ENCODE results near the gene PSMA1.

PSMA1 gene

DNA sequence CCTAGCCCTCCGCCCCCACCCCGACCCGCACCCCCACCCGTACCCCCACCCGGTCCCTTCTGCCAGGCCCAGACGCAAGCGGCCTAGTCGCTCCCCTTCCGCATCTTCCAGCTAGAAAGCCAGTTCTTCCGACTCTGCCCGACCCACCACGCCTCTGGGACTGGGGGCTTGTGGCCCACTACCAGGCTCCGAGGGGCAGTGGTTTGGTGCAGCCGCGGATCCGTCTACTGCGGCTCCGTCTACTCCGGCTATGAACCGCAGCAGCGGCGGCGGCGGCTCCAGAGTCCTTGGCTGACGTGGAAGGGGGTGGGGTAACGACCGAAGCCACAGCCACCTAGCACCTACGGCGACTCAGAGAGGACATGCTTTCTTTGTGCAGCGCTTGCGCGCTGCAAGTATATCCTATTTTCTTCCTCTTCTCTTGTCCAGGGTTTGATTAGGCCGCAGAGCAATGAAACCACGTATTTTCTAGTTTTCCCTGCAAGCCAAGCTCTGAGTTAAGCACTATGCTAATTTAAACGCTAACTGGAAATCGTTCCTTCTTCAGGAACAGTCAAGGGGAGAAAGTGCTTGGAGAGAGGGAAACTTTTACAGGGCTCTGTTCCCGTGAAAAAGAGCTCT, 20.5 kb downstream of the PSMA1 start, which contains the start of gene COPB1:
COPB1 (minus strand) TSS at position 252 of the 621 bp plus-strand sequence. CDS start 883 bp downstream, outside the sequence.
- POLR2A ChIA-PET = interaction anchor here (0.6 to 2.8 kb wide), 6 partner anchors 18 to 188 kb away, joined by 3 to 12 read pairs (median 4); partner anchors contain the start of gene PSMA1
- CTCF ChIA-PET = interaction anchor here (1.8 kb wide), 1 partner anchor 20 kb away, joined by 9 read pairs; the partner anchor contains the start of gene PSMA1
- H3K36me3 ChIP-seq (ENCODE audit: control insufficient read depth in 4 of 4, insufficient read depth in 4 of 4, low read length in 3 of 4) = peaks cover 7 to 35% (median 19%) of the 10 kb centered on the region in 4 experiments
- no peaks in the 10 kb centered on the region for H3K9me3 ChIP-seq (ENCODE audit: control extremely low read depth in 1 of 5, control insufficient read depth in 4 of 5, insufficient read depth in 2 of 5, low read depth in 1 of 5, low read length in 4 of 5)
- peak within 1 kb of the TSS; percentile 63 to 96 (median 92) for H3K4me3 ChIP-seq (ENCODE audit: control insufficient read depth in 1 of 7, extremely low read depth in 1 of 7, insufficient read depth in 4 of 7, low read depth in 2 of 7, low read length in 6 of 7)
- H3K27me3 ChIP-seq (replicated peaks in 2 of 5; ENCODE audit: control insufficient read depth in 4 of 5, insufficient read depth in 5 of 5, low read length in 4 of 5) = no peaks in the 10 kb centered on the region
- peak; percentile 95 to 98 (median 98) for DNase-seq
- WGBS (ENCODE audit: insufficient coverage) = 0% methylated on average over 25 of the region's 37 CpGs
- peaks cover 9 to 21% (median 13%) of the 10 kb centered on the region in 4 experiments for H3K4me1 ChIP-seq (ENCODE audit: control extremely low read depth in 1 of 4, control insufficient read depth in 4 of 4, insufficient read depth in 4 of 4, low read length in 3 of 4)
- peak within 1 kb of the TSS; percentile 71 to 89 for H3K27ac ChIP-seq (ENCODE audit: insufficient read depth in 1 of 2, low read depth in 1 of 2, low read length in 2 of 2, poor library complexity in 1 of 2, severe bottlenecking in 2 of 2)

DNA sequence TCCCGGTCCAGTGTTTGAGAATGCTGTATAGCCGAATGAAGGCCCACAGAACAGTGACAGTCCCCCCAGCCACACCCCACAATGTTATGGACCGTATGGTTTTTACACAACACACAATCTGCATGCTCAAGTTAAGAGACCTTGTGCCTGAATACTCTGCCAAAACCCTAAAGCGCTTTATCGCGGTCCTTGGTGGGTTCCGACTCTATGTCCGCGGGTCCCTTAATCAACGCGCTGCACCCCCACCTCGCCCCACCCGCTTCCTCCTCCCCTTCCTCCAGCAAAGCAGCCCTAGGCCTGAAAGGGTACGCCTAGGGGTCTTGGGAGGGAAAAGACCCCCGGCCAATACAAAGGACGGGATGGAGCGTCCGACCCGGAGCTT, 21.0 kb downstream of the PSMA1 start:
- H3K4me3 ChIP-seq (ENCODE audit: control insufficient read depth in 1 of 7, extremely low read depth in 1 of 7, insufficient read depth in 4 of 7, low read depth in 2 of 7, low read length in 6 of 7) = peak overlapping the region; percentile 63 to 96 (median 92)
- CTCF ChIA-PET = interaction anchor here (1.8 kb wide), 1 partner anchor 21 kb away, joined by 9 read pairs; the partner anchor contains the start of gene PSMA1
- H3K27me3 ChIP-seq (replicated peaks in 2 of 5; ENCODE audit: control insufficient read depth in 4 of 5, insufficient read depth in 5 of 5, low read length in 4 of 5) = no peaks in the 10 kb centered on the region
- peaks cover 7 to 33% (median 18%) of the 10 kb centered on the region in 4 experiments for H3K36me3 ChIP-seq (ENCODE audit: control insufficient read depth in 4 of 4, insufficient read depth in 4 of 4, low read length in 3 of 4)
- 0% methylated on average over 11 of the region's 19 CpGs for WGBS (ENCODE audit: insufficient coverage)
- peak; percentile 50 to 81 (median 68) for DNase-seq
- POLR2A ChIA-PET = interaction anchor here (0.6 to 2.8 kb wide), 4 partner anchors 20 to 583 kb away, joined by 3 to 12 read pairs (median 4); partner anchors contain the start of gene PSMA1
- H3K9me3 ChIP-seq (ENCODE audit: control extremely low read depth in 1 of 5, control insufficient read depth in 4 of 5, insufficient read depth in 2 of 5, low read depth in 1 of 5, low read length in 4 of 5) = no peaks in the 10 kb centered on the region
- peaks cover 9 to 21% (median 13%) of the 10 kb centered on the region in 4 experiments for H3K4me1 ChIP-seq (ENCODE audit: control extremely low read depth in 1 of 4, control insufficient read depth in 4 of 4, insufficient read depth in 4 of 4, low read length in 3 of 4)
- peak overlapping the region; percentile 71 to 89 for H3K27ac ChIP-seq (ENCODE audit: insufficient read depth in 1 of 2, low read depth in 1 of 2, low read length in 2 of 2, poor library complexity in 1 of 2, severe bottlenecking in 2 of 2)

DNA sequence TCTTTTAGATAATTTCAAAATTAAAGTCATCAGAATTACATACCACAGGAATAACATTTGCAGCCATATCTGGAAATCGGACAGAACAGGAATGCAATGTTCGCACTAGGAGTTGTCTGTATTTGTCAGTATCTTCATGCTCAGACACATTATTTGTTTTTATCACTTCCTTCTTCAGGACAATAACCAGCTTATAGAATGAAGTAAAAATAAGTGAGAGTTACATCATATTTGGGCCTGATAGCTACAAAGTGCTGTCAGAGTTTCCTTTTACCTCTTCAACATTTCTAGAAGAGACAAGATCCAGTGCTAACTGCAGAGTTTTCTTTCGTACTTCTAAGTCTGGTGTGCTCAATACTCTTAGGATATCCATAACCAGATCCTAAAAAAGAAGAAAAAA, 39.5 kb downstream of the PSMA1 start:
- no peaks in the 10 kb centered on the region for H3K27me3 ChIP-seq (replicated peaks in 2 of 5; ENCODE audit: control insufficient read depth in 4 of 5, insufficient read depth in 5 of 5, low read length in 4 of 5)
- no peaks in the 10 kb centered on the region for H3K4me1 ChIP-seq (ENCODE audit: control extremely low read depth in 1 of 4, control insufficient read depth in 4 of 4, insufficient read depth in 4 of 4, low read length in 3 of 4)
- H3K9me3 ChIP-seq (ENCODE audit: control extremely low read depth in 1 of 5, control insufficient read depth in 4 of 5, insufficient read depth in 2 of 5, low read depth in 1 of 5, low read length in 4 of 5) = no peaks in the 10 kb centered on the region
- ChIA-PET CTCF (interaction anchor here (0.9 to 2.0 kb wide), 4 partner anchors 15 to 708 kb away, joined by 3 to 8 read pairs (median 4); no protein-coding TSS in a partner anchor), POLR2A (no interaction called here)
- DNase-seq = no peak
- H3K4me3 ChIP-seq (ENCODE audit: control insufficient read depth in 1 of 7, extremely low read depth in 1 of 7, insufficient read depth in 4 of 7, low read depth in 2 of 7, low read length in 6 of 7) = no peak overlapping the region
- WGBS (ENCODE audit: insufficient coverage) = no CpG with 5 or more reads among the region's 3 CpGs
- H3K27ac ChIP-seq (ENCODE audit: insufficient read depth in 1 of 2, low read depth in 1 of 2, low read length in 2 of 2, poor library complexity in 1 of 2, severe bottlenecking in 2 of 2) = no peak overlapping the region
- peaks cover 25 to 95% (median 54%) of the 10 kb centered on the region in 4 experiments for H3K36me3 ChIP-seq (ENCODE audit: control insufficient read depth in 4 of 4, insufficient read depth in 4 of 4, low read length in 3 of 4)

DNA sequence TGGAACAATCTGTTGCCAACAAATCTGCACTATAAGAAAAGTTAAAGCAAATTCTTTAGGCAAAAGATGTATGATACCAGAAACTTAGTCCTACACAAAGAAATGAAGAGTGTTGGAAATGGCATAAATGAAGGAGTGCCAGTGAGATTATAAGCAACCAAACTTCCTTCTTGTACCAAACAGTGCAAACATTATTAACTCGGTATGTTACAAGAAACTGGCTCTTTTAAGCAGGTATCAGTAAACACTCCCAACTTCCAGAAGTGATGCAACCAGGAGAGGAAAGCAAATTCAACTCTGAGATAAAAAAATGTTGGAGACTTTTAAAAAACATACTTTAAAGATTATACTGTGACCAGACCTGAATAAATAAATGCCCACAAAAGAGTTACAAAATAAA, 49.1 kb downstream of the PSMA1 start:
- no peak overlapping the region for H3K4me3 ChIP-seq (ENCODE audit: control insufficient read depth in 1 of 7, extremely low read depth in 1 of 7, insufficient read depth in 4 of 7, low read depth in 2 of 7, low read length in 6 of 7)
- ChIA-PET POLR2A (no interaction called here), CTCF (interaction anchor here (0.6 to 1.5 kb wide), 2 partner anchors 15 to 45 kb away, joined by 3 read pairs; no protein-coding TSS in a partner anchor)
- H3K9me3 ChIP-seq (ENCODE audit: control extremely low read depth in 1 of 5, control insufficient read depth in 4 of 5, insufficient read depth in 2 of 5, low read depth in 1 of 5, low read length in 4 of 5) = no peaks in the 10 kb centered on the region
- H3K4me1 ChIP-seq (ENCODE audit: control extremely low read depth in 1 of 4, control insufficient read depth in 4 of 4, insufficient read depth in 4 of 4, low read length in 3 of 4) = no peaks in the 10 kb centered on the region
- H3K27me3 ChIP-seq (replicated peaks in 2 of 5; ENCODE audit: control insufficient read depth in 4 of 5, insufficient read depth in 5 of 5, low read length in 4 of 5) = no peaks in the 10 kb centered on the region
- peaks cover 28 to 94% (median 63%) of the 10 kb centered on the region in 4 experiments for H3K36me3 ChIP-seq (ENCODE audit: control insufficient read depth in 4 of 4, insufficient read depth in 4 of 4, low read length in 3 of 4)
- H3K27ac ChIP-seq (ENCODE audit: insufficient read depth in 1 of 2, low read depth in 1 of 2, low read length in 2 of 2, poor library complexity in 1 of 2, severe bottlenecking in 2 of 2) = no peak overlapping the region
- WGBS (ENCODE audit: insufficient coverage) = no CpG with 5 or more reads among the region's 1 CpG
- DNase-seq = no peak

DNA sequence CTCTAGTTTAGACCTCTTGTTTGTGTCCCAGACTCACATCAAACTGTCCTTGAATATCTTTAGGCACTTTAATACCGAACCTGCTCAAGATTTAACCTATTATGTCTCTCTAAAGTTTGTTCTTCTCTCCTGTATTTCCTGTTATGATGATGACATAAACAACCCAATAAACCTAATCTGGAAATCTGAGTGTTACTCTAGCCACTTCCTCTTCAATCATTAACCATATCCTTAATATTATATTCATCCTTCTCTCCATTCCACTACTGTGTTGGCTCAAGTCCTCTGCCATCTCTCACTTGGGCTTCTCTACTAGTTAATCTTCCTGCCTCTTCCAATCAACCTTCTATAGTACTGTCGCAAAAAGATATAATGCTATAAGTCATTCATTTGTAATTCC, 56.6 kb downstream of the PSMA1 start:
- WGBS (ENCODE audit: insufficient coverage) = 95% methylated on average over 2 of the region's 2 CpGs
- H3K27me3 ChIP-seq (replicated peaks in 2 of 5; ENCODE audit: control insufficient read depth in 4 of 5, insufficient read depth in 5 of 5, low read length in 4 of 5) = no peaks in the 10 kb centered on the region
- CTCF ChIA-PET = interaction anchor here (3.1 to 3.2 kb wide), 2 partner anchors 9 to 10 kb away, joined by 10 to 34 read pairs; no protein-coding TSS in a partner anchor
- H3K36me3 ChIP-seq (ENCODE audit: control insufficient read depth in 4 of 4, insufficient read depth in 4 of 4, low read length in 3 of 4) = peaks cover 29 to 93% (median 61%) of the 10 kb centered on the region in 4 experiments
- no peaks in the 10 kb centered on the region for H3K4me1 ChIP-seq (ENCODE audit: control extremely low read depth in 1 of 4, control insufficient read depth in 4 of 4, insufficient read depth in 4 of 4, low read length in 3 of 4)
- H3K9me3 ChIP-seq (ENCODE audit: control extremely low read depth in 1 of 5, control insufficient read depth in 4 of 5, insufficient read depth in 2 of 5, low read depth in 1 of 5, low read length in 4 of 5) = no peaks in the 10 kb centered on the region
- no peak overlapping the region for H3K4me3 ChIP-seq (ENCODE audit: control insufficient read depth in 1 of 7, extremely low read depth in 1 of 7, insufficient read depth in 4 of 7, low read depth in 2 of 7, low read length in 6 of 7)
- H3K27ac ChIP-seq (ENCODE audit: insufficient read depth in 1 of 2, low read depth in 1 of 2, low read length in 2 of 2, poor library complexity in 1 of 2, severe bottlenecking in 2 of 2) = no peak overlapping the region
- no peak for DNase-seq
- POLR2A ChIA-PET = no interaction called here

GRCh38 chr11:14460147-14460546, 60.0 kb downstream of the PSMA1 start:
- ChIA-PET POLR2A (no interaction called here), CTCF (interaction anchor here (0.9 to 3.1 kb wide), 3 partner anchors 7 to 157 kb away, joined by 3 to 10 read pairs (median 4); no protein-coding TSS in a partner anchor)
- DNase-seq = no peak
- peaks cover 23 to 80% (median 57%) of the 10 kb centered on the region in 4 experiments for H3K36me3 ChIP-seq (ENCODE audit: control insufficient read depth in 4 of 4, insufficient read depth in 4 of 4, low read length in 3 of 4)
- H3K27ac ChIP-seq (ENCODE audit: insufficient read depth in 1 of 2, low read depth in 1 of 2, low read length in 2 of 2, poor library complexity in 1 of 2, severe bottlenecking in 2 of 2) = no peak overlapping the region
- no peaks in the 10 kb centered on the region for H3K4me1 ChIP-seq (ENCODE audit: control extremely low read depth in 1 of 4, control insufficient read depth in 4 of 4, insufficient read depth in 4 of 4, low read length in 3 of 4)
- H3K9me3 ChIP-seq (ENCODE audit: control extremely low read depth in 1 of 5, control insufficient read depth in 4 of 5, insufficient read depth in 2 of 5, low read depth in 1 of 5, low read length in 4 of 5) = no peaks in the 10 kb centered on the region
- no peak overlapping the region for H3K4me3 ChIP-seq (ENCODE audit: control insufficient read depth in 1 of 7, extremely low read depth in 1 of 7, insufficient read depth in 4 of 7, low read depth in 2 of 7, low read length in 6 of 7)
- H3K27me3 ChIP-seq (replicated peaks in 2 of 5; ENCODE audit: control insufficient read depth in 4 of 5, insufficient read depth in 5 of 5, low read length in 4 of 5) = no peaks in the 10 kb centered on the region

GRCh38 chr11:14458377-14458776, 61.8 kb downstream of the PSMA1 start:
- POLR2A ChIA-PET = interaction anchor here (0.7 kb wide), 1 partner anchor 91 kb away, joined by 4 read pairs; no protein-coding TSS in a partner anchor
- CTCF ChIA-PET = interaction anchor here (1.3 to 1.7 kb wide), 2 partner anchors 8 to 12 kb away, joined by 3 to 5 read pairs; no protein-coding TSS in a partner anchor
- Histone ChIP-seq H3K27ac (ENCODE audit: insufficient read depth in 1 of 2, low read depth in 1 of 2, low read length in 2 of 2, poor library complexity in 1 of 2, severe bottlenecking in 2 of 2) (no peak overlapping the region), H3K4me3 (ENCODE audit: control insufficient read depth in 1 of 7, extremely low read depth in 1 of 7, insufficient read depth in 4 of 7, low read depth in 2 of 7, low read length in 6 of 7) (no peak overlapping the region), H3K4me1 (ENCODE audit: control extremely low read depth in 1 of 4, control insufficient read depth in 4 of 4, insufficient read depth in 4 of 4, low read length in 3 of 4) (no peaks in the 10 kb centered on the region), H3K36me3 (ENCODE audit: control insufficient read depth in 4 of 4, insufficient read depth in 4 of 4, low read length in 3 of 4) (peaks cover 18 to 62% (median 43%) of the 10 kb centered on the region in 4 experiments), H3K27me3 (replicated peaks in 2 of 5; ENCODE audit: control insufficient read depth in 4 of 5, insufficient read depth in 5 of 5, low read length in 4 of 5) (no peaks in the 10 kb centered on the region), H3K9me3 (ENCODE audit: control extremely low read depth in 1 of 5, control insufficient read depth in 4 of 5, insufficient read depth in 2 of 5, low read depth in 1 of 5, low read length in 4 of 5) (no peaks in the 10 kb centered on the region)
- DNase-seq = no peak
- 94% methylated on average over 2 of the region's 3 CpGs for WGBS (ENCODE audit: insufficient coverage)
